ENCODE results near the gene STT3B. TPM values are rescaled to one million over a fixed set of nuclear protein-coding genes. Genes with fewer than 3 reads are reported as not detected.

Gene STT3B
- 79.4 and 88.8 TPM in 2 replicates for total RNA-seq

GRCh38 chr3:31532587-31533168 lies at the start of gene STT3B:
Gene STT3B, plus strand, starts transcription at chr3:31532925. Its CDS starts 74 bp downstream, at chr3:31532999.

